GM12878 (cell line): ENCODE results near the gene AKAP13. TPM values are rescaled to one million over a fixed set of nuclear protein-coding genes. Genes with fewer than 3 reads are reported as not detected.

Experiments used
- ATAC-seq: fragments of 200-7000 bp; cut with Tn5 transposase; 3 replicates; pipeline ENCODE4 v1.9.1; 2020; ENCODE audit warnings: mild to moderate bottlenecking, moderate library complexity
- BruUV-seq: library from RNA; stranded (reverse); fragments of 400-500 nt; replicated peaks from 2 replicates; lab custom pipeline; 2021; lab: Mats Ljungman, UMichigan
- CTCF ChIA-PET: fragments of 300-600 bp; sonication (Branson Sonifier 250); formaldehyde crosslinking; extraction: SDS; loops from one replicate; lab custom pipeline; 2021; ENCODE audit warnings: inconsistent platforms; lab: Yijun Ruan, JAX
- POLR2A ChIA-PET: fragments of 350-600 bp; formaldehyde crosslinking; extraction: SDS; loops from one replicate; lab custom pipeline; 2021; ENCODE audit warnings: inconsistent platforms; lab: Charles Lee
- RAD21 ChIA-PET: fragments of 300-600 bp; sonication (Branson Sonifier 250); formaldehyde crosslinking; loops from one replicate; lab custom pipeline; 2023; ENCODE audit warnings: antibody characterized with exemption; ENCODE audit not compliant: unreplicated experiment; lab: Charles Lee
- SMC1A ChIA-PET: fragments of 300-600 bp; sonication (Branson Sonifier 250); formaldehyde crosslinking; loops from one replicate; lab custom pipeline; 2023; ENCODE audit not compliant: unreplicated experiment, uncharacterized antibody; lab: Charles Lee
- DNase-seq: peaks from one replicate; pipeline ENCODE4 v3.0.0-alpha.2; 2011; ENCODE audit warnings: low read depth, low spot score
- FAIRE-seq: peaks from 3 replicates; lab custom pipeline; 2011; peaks lifted over from hg19 to GRCh38; lab: Jason Lieb, UNC
- H2AFZ ChIP-seq: 2 replicates; pipeline ENCODE4 v1.6.0; 2011; ENCODE audit warnings: low read depth, low read length, control low read depth; ENCODE audit not compliant: control insufficient read depth
- H3K27ac ChIP-seq: 2 replicates; pipeline ENCODE4 v1.5.1; 2011; ENCODE audit warnings: control low read depth; ENCODE audit not compliant: control insufficient read depth, insufficient read depth
- H3K27me3 ChIP-seq, 2 experiments: replicated peaks in 1 of 2; 2 replicates each; pipeline versions ENCODE4 v1.6.0 to v1.6.1; 2011; ENCODE audit warnings: low read length in 1 of 2; ENCODE audit not compliant: control insufficient read depth in 2 of 2, insufficient read depth in 2 of 2
- H3K36me3 ChIP-seq, 2 experiments: 2 replicates each; pipeline ENCODE4 v1.5.1; 2011; ENCODE audit warnings: low read length in 1 of 2; ENCODE audit not compliant: control insufficient read depth in 2 of 2, insufficient read depth in 2 of 2
- H3K4me1 ChIP-seq: 2 replicates; pipeline ENCODE4 v1.6.1; 2011; ENCODE audit warnings: mild to moderate bottlenecking, low read length, moderate library complexity, mixed read lengths; ENCODE audit not compliant: control insufficient read depth, insufficient read depth
- H3K4me2 ChIP-seq: 2 replicates; pipeline ENCODE4 v1.6.0; 2011; ENCODE audit warnings: control low read depth; ENCODE audit not compliant: control insufficient read depth, insufficient read depth
- H3K4me3 ChIP-seq: fragments of 200-600 bp; sonication (generic); 2 replicates; pipeline ENCODE4 v1.5.1; 2016
- H3K79me2 ChIP-seq: 2 replicates; pipeline ENCODE4 v1.6.0; 2011; ENCODE audit warnings: low read length; ENCODE audit not compliant: control insufficient read depth, insufficient read depth
- H3K9ac ChIP-seq: 2 replicates; pipeline ENCODE4 v1.8.0; 2011; ENCODE audit warnings: low read length, control low read depth, mixed read lengths; ENCODE audit not compliant: control insufficient read depth, insufficient read depth
- H3K9me3 ChIP-seq: replicated peaks from 3 replicates; pipeline ENCODE4 v1.5.1; 2011; ENCODE audit warnings: mild to moderate bottlenecking, low read length; ENCODE audit not compliant: control insufficient read depth, insufficient read depth
- H4K20me1 ChIP-seq: 2 replicates; pipeline ENCODE4 v1.6.0; 2011; ENCODE audit not compliant: control insufficient read depth, insufficient read depth
- CHD2 ChIP-seq: IDR thresholded peaks from 2 replicates; pipeline ENCODE4 v1.6.1; 2011; ENCODE audit warnings: low read depth, low read length, improper control_type of control experiment, borderline replicate concordance
- KLF5 ChIP-seq: fragments of 450-650 bp; IDR thresholded peaks from 2 replicates; pipeline ENCODE4 v1.6.1; 2014; ENCODE audit warnings: mild to moderate bottlenecking; ENCODE audit not compliant: partially characterized antibody
- MEF2B ChIP-seq: fragments of 450-650 bp; IDR thresholded peaks from 2 replicates; pipeline ENCODE4 v1.6.1; 2018; ENCODE audit warnings: mild to moderate bottlenecking, moderate library complexity; ENCODE audit not compliant: partially characterized antibody, poor library complexity, severe bottlenecking
- MTA2 ChIP-seq: fragments of 450-650 bp; IDR thresholded peaks from 2 replicates; pipeline ENCODE4 v1.6.1; 2016; ENCODE audit warnings: low read depth, mild to moderate bottlenecking, moderate library complexity
- PML ChIP-seq: IDR thresholded peaks from 2 replicates; pipeline ENCODE4 v1.6.1; 2012; ENCODE audit warnings: low read length, inconsistent platforms
- WGBS: methylation state at CpG from one replicate; pipeline ENCODE4 v1.1.6; 2016; ENCODE audit warnings: low lambda C conversion rate; ENCODE audit not compliant: insufficient replicate concordance, insufficient coverage; ENCODE audit errors: missing lambda C conversion rate; 5-methylcytosine and 5-hydroxymethylcytosine counted together
- in situ Hi-C: fragments of 300-500 bp; cut with MboI; formaldehyde crosslinking; loops from 9 replicates; pipeline ENCODE4 v1.14.3; 2018; ENCODE audit warnings: mixed read lengths
- intact Hi-C: fragments of 100-400 bp; cut with micrococcal nuclease; formaldehyde crosslinking; loops from one replicate; pipeline ENCODE4 v1.14.2; 2022; ENCODE audit not compliant: unreplicated experiment
- polyA plus RNA-seq, 11 experiments: library from polyadenylated mRNA; depleted of rRNA in 4 of 11; unstranded in 6 of 11; stranded (reverse) in 5 of 11; fragments of >200 nt; fragmentation: Nextera tagmentation in 4 of 11; fragmentation: Illumina TruSeq in 1 of 11; extraction: Ambion mirVana in 4 of 11; extraction: Trizol in 1 of 11; gene quantifications; 1 replicate in 1 of 11; 2 replicates in 10 of 11; pipeline versions ENCODE4 v1.2.1 to v1.2.3, GENCODE V29; 2011 to 2016; ENCODE audit warnings: inconsistent platforms in 2 of 11, missing spikeins in 2 of 11, low read depth in 1 of 11
- total RNA-seq, 4 experiments: library from RNA; depleted of rRNA in 3 of 4; stranded (reverse); fragments of >200 nt in 3 of 4; fragmentation: Illumina TruSeq in 1 of 4; extraction: Trizol in 1 of 4; gene quantifications; 2 replicates each; pipeline versions ENCODE4 v1.2.1 to v1.2.3, GENCODE V29; 2013 to 2021
- TF ChIP-seq, protein P1 (sequence below): fragments of 450-650 bp; IDR thresholded peaks from 2 replicates; pipeline ENCODE4 v1.6.1; 2014; ENCODE audit warnings: mild to moderate bottlenecking
- TF ChIP-seq, protein P2 (sequence below): IDR thresholded peaks from 2 replicates; pipeline ENCODE4 v1.6.1; 2012; ENCODE audit warnings: low read depth, low read length, improper control_type of control experiment

AKAP13 gene
- total and polyA plus RNA-seq, 10 of the 15 experiments (the other 5 are each of a cell fraction or from before 2014, with no cell fraction given), result 14.4 to 74.9 (median 55.1) TPM

DNA sequence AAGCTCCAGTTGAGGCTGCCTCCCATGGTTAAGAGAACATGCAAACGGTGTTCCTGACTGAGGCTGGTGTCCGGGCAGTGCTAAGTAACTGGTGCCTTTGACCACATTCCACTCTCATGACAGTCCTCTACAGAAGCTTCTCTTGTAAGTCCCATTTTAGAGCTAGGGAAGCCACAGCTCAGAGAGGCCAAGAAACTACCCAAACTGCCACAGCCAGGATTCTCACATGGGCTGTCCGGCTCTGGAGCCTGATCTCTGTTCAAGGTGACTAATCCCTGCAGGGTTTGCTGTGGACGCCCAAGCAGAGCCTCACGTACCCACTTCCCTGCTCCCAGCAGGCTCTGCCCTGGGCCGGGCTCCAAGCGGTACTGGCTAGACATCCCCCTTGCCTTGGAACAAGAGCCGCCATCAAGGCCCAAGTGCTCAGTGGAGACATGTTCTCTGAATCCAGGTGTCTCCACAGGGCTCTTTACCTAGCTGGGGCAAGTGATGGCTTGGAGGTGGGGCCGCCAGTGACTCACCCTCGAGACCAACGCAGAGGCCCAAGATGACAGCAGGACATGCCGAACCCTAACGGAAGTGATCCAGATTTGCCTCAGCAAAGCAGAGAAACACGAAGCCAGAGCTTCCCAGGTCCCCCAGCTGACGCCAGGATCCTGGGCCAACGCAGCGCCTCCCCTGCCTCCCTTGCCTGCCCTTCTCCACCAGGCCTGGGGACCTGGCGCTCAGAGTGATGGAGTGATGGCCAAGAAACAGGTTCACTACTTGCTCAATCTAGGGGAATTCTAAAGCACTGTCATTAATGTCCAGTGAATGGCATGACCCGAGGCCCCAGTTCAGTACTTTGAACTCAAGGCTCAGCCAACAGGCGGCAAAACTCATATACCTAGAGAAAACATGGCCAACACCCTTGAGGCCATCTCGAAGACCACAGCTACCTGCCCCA is 390.0 kb downstream of the AKAP13 start:
- H2AFZ ChIP-seq, result no peak overlapping the region
- DNase-seq (no peak), FAIRE-seq (no peak), ATAC-seq (no peak)
- H3K9me3 ChIP-seq, result no peaks in the 10 kb centered on the region; the same call in 2 of the 3 replicates
- no peaks in the 10 kb centered on the region for H3K4me1 ChIP-seq
- no peak overlapping the region for H3K27ac ChIP-seq
- H3K27me3 ChIP-seq, result no peaks in the 10 kb centered on the region
- BruUV-seq, result no TSS peak
- ChIA-PET SMC1A (no interaction called here), CTCF (no interaction called here), POLR2A (no interaction called here), RAD21 (no interaction called here)
- H3K4me2 ChIP-seq, result no peak overlapping the region
- H3K4me3 ChIP-seq, result no peak overlapping the region
- in situ Hi-C loops, result no loop called here
- intact Hi-C loops, result no loop called here
- no peaks in the 10 kb centered on the region; a peak in 1 of 4 replicates for H3K36me3 ChIP-seq
- no peak overlapping the region for H3K9ac ChIP-seq
- no peaks in the 10 kb centered on the region for H3K79me2 ChIP-seq
- TF ChIP-seq, protein P1, sequence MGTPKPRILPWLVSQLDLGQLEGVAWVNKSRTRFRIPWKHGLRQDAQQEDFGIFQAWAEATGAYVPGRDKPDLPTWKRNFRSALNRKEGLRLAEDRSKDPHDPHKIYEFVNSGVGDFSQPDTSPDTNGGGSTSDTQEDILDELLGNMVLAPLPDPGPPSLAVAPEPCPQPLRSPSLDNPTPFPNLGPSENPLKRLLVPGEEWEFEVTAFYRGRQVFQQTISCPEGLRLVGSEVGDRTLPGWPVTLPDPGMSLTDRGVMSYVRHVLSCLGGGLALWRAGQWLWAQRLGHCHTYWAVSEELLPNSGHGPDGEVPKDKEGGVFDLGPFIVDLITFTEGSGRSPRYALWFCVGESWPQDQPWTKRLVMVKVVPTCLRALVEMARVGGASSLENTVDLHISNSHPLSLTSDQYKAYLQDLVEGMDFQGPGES, result no peak
- TF ChIP-seq KLF5 (no peak), PML (no peak), MEF2B (no peak), CHD2 (no peak), MTA2 (no peak)
- TF ChIP-seq, protein P2, sequence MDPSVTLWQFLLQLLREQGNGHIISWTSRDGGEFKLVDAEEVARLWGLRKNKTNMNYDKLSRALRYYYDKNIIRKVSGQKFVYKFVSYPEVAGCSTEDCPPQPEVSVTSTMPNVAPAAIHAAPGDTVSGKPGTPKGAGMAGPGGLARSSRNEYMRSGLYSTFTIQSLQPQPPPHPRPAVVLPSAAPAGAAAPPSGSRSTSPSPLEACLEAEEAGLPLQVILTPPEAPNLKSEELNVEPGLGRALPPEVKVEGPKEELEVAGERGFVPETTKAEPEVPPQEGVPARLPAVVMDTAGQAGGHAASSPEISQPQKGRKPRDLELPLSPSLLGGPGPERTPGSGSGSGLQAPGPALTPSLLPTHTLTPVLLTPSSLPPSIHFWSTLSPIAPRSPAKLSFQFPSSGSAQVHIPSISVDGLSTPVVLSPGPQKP, result no peak
- 87% methylated on average over 21 of the region's 21 CpGs for WGBS
- H4K20me1 ChIP-seq, result no peaks in the 10 kb centered on the region
